HG02678 (cell line): ENCODE data around the gene PABPN1L.

Experiments
- ATAC-seq: cut with Tn5 transposase; IDR thresholded peaks from one replicate; pipeline ENCODE4 v1.9.1; 2021; ENCODE audit warnings: mild to moderate bottlenecking, moderate library complexity; ENCODE audit not compliant: unreplicated experiment

The PABPN1L gene

GRCh38 chr16:88884569-88885271 lies 18.3 kb upstream of the PABPN1L start:
- ATAC-seq = no peak

GRCh38 chr16:88883946-88884345 lies 17.5 kb upstream of the PABPN1L start:
- no peak for ATAC-seq

- ATAC-seq = no peak
Measured at GRCh38 chr16:88883117-88883895, 16.8 kb upstream of the PABPN1L start.

GRCh38 chr16:88882358-88883030 lies 16.0 kb upstream of the PABPN1L start:
- ATAC-seq = no peak

GRCh38 chr16:88881675-88882357 lies 15.4 kb upstream of the PABPN1L start:
- no peak for ATAC-seq

GRCh38 chr16:88881007-88881615 lies 14.7 kb upstream of the PABPN1L start:
- ATAC-seq = no peak

- no peak for ATAC-seq
Measured at GRCh38 chr16:88880226-88881006, 14.0 kb upstream of the PABPN1L start.

- no peak for ATAC-seq
Measured at GRCh38 chr16:88879788-88880055, 13.3 kb upstream of the PABPN1L start.

GRCh38 chr16:88878967-88879787 lies 12.7 kb upstream of the PABPN1L start:
- no peak for ATAC-seq

- ATAC-seq = no peak
Measured at GRCh38 chr16:88878356-88878755, 11.9 kb upstream of the PABPN1L start.

- ATAC-seq = no peak
Measured at GRCh38 chr16:88877564-88878289, 11.3 kb upstream of the PABPN1L start.

GRCh38 chr16:88876942-88877526 lies 10.6 kb upstream of the PABPN1L start:
- no peak for ATAC-seq

GRCh38 chr16:88875703-88876234 lies 9.3 kb upstream of the PABPN1L start:
- ATAC-seq = no peak

- ATAC-seq = no peak
Measured at GRCh38 chr16:88874938-88875599, 8.6 kb upstream of the PABPN1L start.

GRCh38 chr16:88872650-88873331 lies 6.3 kb upstream of the PABPN1L start:
- no peak for ATAC-seq

GRCh38 chr16:88871730-88872416 lies 5.4 kb upstream of the PABPN1L start:
- ATAC-seq = no peak

- no peak for ATAC-seq
Measured at GRCh38 chr16:88871349-88871702, 4.9 kb upstream of the PABPN1L start.
